Neuron (in vitro differentiated cells): ENCODE data around the gene NRN1.
A peak's percentile ranks its signal among the peaks of the same experiment; 100 is the strongest.

Experiments
- H2AFZ ChIP-seq: one replicate; pipeline ENCODE4 v1.6.1; 2013; ENCODE audit warnings: low read depth, mild to moderate bottlenecking, inconsistent platforms, low read length, moderate library complexity
- H3K27me3 ChIP-seq: one replicate; pipeline ENCODE4 v1.6.1; 2013; ENCODE audit warnings: low read length; ENCODE audit not compliant: insufficient read depth
- H3K36me3 ChIP-seq: one replicate; pipeline ENCODE4 v1.6.1; 2013; ENCODE audit warnings: low read length; ENCODE audit not compliant: insufficient read depth
- H3K4me1 ChIP-seq: one replicate; pipeline ENCODE4 v1.6.1; 2013; ENCODE audit warnings: low read length; ENCODE audit not compliant: insufficient read depth
- H3K4me3 ChIP-seq: 2 replicates; pipeline ENCODE4 v1.5.1; 2013; ENCODE audit warnings: mild to moderate bottlenecking, low read length, moderate library complexity
- H3K9me3 ChIP-seq: one replicate; pipeline ENCODE4 v1.6.1; 2013; ENCODE audit warnings: low read length

Gene NRN1

GRCh38 chr6:6007366-6008088, 802 bp upstream of the NRN1 start:
- Histone ChIP-seq H3K27me3 (peaks cover 76% of the 10 kb centered on the region), H3K36me3 (no peaks in the 10 kb centered on the region), H3K9me3 (no peaks in the 10 kb centered on the region), H2AFZ (peak overlapping the region; percentile 24), H3K4me1 (peaks cover 25% of the 10 kb centered on the region), H3K4me3 (peak overlapping the region; percentile 49)

DNA sequence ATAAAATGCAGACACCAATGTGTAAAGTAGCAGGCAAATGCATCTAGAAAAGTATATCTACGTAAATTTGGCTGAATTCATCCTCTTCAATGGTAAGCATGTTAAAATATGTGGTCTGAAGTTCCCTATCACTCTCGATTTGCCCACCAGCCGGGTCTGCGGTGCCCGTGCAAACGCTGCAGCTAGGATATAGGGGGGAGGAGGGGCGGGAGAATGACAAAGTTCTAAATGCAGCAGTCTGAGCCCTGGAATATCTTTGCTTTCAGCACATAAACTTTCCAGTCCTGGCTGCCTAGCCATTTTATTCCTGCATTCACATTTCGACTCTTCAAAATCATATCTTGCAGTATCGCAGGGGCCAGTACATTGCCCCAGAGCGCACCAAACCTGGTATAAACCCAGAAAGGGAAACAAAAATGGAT, 708 bp downstream of the NRN1 start:
- peaks cover 86% of the 10 kb centered on the region for H3K27me3 ChIP-seq
- no peak overlapping the region for H3K4me3 ChIP-seq
- no peaks in the 10 kb centered on the region for H3K36me3 ChIP-seq
- H2AFZ ChIP-seq, result no peak overlapping the region
- H3K4me1 ChIP-seq, result peaks cover 32% of the 10 kb centered on the region
- no peaks in the 10 kb centered on the region for H3K9me3 ChIP-seq

DNA sequence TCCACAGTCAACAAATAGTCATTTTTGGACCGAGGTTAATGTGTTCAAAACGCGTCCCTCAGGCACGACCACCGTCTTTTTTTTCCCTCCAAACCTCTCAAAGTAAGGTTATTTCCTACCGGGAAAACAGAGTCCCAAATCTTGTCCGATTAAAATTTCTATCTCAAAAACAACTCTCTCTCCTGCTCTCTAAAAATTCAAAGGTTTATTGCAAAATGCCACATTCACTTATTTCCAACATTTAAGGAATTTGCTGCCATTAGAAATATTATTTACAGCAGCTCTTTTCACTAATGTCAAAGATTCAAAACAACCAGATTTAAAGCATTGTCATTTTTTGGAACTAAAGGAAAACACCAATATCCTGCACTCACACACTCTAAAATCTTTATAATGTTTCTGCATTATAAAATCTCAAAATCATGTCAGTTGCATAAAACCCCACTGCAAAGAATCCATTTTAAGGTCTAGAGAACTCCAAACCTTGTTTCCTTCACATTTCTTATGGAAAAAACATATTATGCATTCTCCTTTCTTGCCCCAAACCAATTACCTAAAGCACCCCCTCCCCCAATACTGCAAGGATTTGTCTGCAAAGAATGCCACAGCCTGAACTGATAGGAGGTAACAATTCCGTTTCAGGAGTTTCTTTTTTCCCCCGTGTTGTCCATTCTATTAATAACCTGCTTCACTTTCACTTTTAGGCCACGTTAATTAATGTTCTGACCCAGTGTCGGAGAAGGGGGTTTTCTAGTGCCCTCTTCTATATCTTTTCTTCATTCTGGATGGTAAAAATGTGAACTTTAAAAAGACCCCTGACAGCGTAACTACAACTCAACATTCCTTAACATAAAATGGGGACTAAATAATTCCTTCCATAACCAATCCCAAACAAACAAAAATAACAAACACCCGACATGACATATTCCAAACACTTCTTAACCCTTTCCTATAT, 1.4 kb downstream of the NRN1 start:
- Histone ChIP-seq H3K36me3 (no peaks in the 10 kb centered on the region), H3K4me1 (peaks cover 32% of the 10 kb centered on the region), H2AFZ (no peak overlapping the region), H3K4me3 (no peak overlapping the region), H3K27me3 (peaks cover 92% of the 10 kb centered on the region), H3K9me3 (peaks cover 2% of the 10 kb centered on the region)

- H3K9me3 ChIP-seq, result peaks cover 8% of the 10 kb centered on the region
- peaks cover 32% of the 10 kb centered on the region for H3K4me1 ChIP-seq
- peaks cover 94% of the 10 kb centered on the region for H3K27me3 ChIP-seq
- H3K4me3 ChIP-seq, result no peak overlapping the region
- no peaks in the 10 kb centered on the region for H3K36me3 ChIP-seq
- peak overlapping the region; percentile 5 for H2AFZ ChIP-seq
Measured at GRCh38 chr6:6004390-6004995, 2.2 kb downstream of the NRN1 start.

GRCh38 chr6:6003621-6004366, 2.9 kb downstream of the NRN1 start:
- peak overlapping the region; percentile 5 for H2AFZ ChIP-seq
- no peaks in the 10 kb centered on the region for H3K36me3 ChIP-seq
- peaks cover 8% of the 10 kb centered on the region for H3K9me3 ChIP-seq
- H3K4me3 ChIP-seq, result peak overlapping the region; percentile 9
- H3K27me3 ChIP-seq, result peaks cover 94% of the 10 kb centered on the region
- peaks cover 32% of the 10 kb centered on the region for H3K4me1 ChIP-seq

GRCh38 chr6:6002848-6003620, 3.7 kb downstream of the NRN1 start:
- Histone ChIP-seq H3K9me3 (peaks cover 8% of the 10 kb centered on the region), H3K27me3 (peaks cover 97% of the 10 kb centered on the region), H3K4me3 (no peak overlapping the region), H3K4me1 (peaks cover 26% of the 10 kb centered on the region), H2AFZ (no peak overlapping the region), H3K36me3 (no peaks in the 10 kb centered on the region)

- Histone ChIP-seq H2AFZ (peak overlapping the region; percentile 24), H3K4me1 (peaks cover 30% of the 10 kb centered on the region), H3K27me3 (peaks cover 99% of the 10 kb centered on the region), H3K9me3 (peaks cover 8% of the 10 kb centered on the region), H3K36me3 (no peaks in the 10 kb centered on the region), H3K4me3 (peak overlapping the region; percentile 8)
Measured at GRCh38 chr6:6002005-6002847, 4.5 kb downstream of the NRN1 start.

DNA sequence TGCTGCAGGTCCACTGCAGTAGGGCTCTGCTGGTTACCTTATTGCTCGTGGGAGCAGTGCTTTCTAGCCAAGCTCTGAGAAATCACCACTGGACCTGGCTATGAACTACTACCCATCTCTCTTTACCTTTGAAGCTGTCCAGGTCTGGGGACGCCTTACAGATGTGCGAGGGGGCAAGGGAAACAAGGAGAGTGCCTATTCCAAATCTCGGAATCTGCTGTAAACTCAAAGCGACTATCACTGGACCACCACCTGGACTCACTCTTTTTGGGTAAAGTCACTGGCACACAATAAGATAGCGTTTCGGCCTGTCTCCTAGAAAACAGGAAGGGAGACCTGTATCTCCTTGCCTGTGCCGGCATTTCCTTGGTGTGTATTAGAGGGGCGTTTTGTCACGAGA, 5.3 kb downstream of the NRN1 start:
- H3K36me3 ChIP-seq, result no peaks in the 10 kb centered on the region
- H3K9me3 ChIP-seq, result peaks cover 8% of the 10 kb centered on the region
- H2AFZ ChIP-seq, result no peak overlapping the region
- peaks cover 26% of the 10 kb centered on the region for H3K4me1 ChIP-seq
- no peak overlapping the region for H3K4me3 ChIP-seq
- peaks cover 93% of the 10 kb centered on the region for H3K27me3 ChIP-seq

- Histone ChIP-seq H3K4me1 (peaks cover 27% of the 10 kb centered on the region), H3K36me3 (no peaks in the 10 kb centered on the region), H3K9me3 (peaks cover 11% of the 10 kb centered on the region), H2AFZ (no peak overlapping the region), H3K27me3 (peaks cover 90% of the 10 kb centered on the region), H3K4me3 (no peak overlapping the region)
Measured at GRCh38 chr6:5999688-6000608, 6.8 kb downstream of the NRN1 start.

GRCh38 chr6:5998711-5999687, 7.7 kb downstream of the NRN1 start:
- peaks cover 27% of the 10 kb centered on the region for H3K4me1 ChIP-seq
- no peak overlapping the region for H3K4me3 ChIP-seq
- no peaks in the 10 kb centered on the region for H3K36me3 ChIP-seq
- peaks cover 11% of the 10 kb centered on the region for H3K9me3 ChIP-seq
- H2AFZ ChIP-seq, result no peak overlapping the region
- peaks cover 90% of the 10 kb centered on the region for H3K27me3 ChIP-seq
